K562 (cell line): Measurements from ENCODE around the gene GRB10. TPM values are rescaled to one million over a fixed set of nuclear protein-coding genes. Genes with fewer than 3 reads are reported as not detected.

Source experiments
- ATAC-seq: fragments of 200-7000 bp; cut with Tn5 transposase; 3 replicates; pipeline ENCODE4 v1.9.1; 2020; ENCODE audit warnings: moderate library complexity
- BruUV-seq: library from RNA; stranded (reverse); fragments of 400-500 nt; replicated peaks from 2 replicates; lab custom pipeline; 2021; lab: Mats Ljungman, UMichigan
- CTCF ChIA-PET: fragments of 300-600 bp; formaldehyde crosslinking; extraction: SDS; loops from one replicate; lab custom pipeline; 2021; ENCODE audit warnings: low intra/inter-chr PET ratio; lab: Yijun Ruan, JAX
- POLR2A ChIA-PET: fragments of 300-600, 350-650 bp; sonication (Branson Sonifier 250); formaldehyde crosslinking; extraction: SDS; loops from one replicate; lab custom pipeline; 2021; ENCODE audit warnings: antibody characterized with exemption, inconsistent platforms; lab: Yijun Ruan, JAX
- DNase-seq, 4 experiments: peaks; one replicate each; pipeline versions ENCODE4 v3.0.0 to v3.0.0-alpha.2; 2011 to 2018; ENCODE audit warnings: low spot score in 3 of 4, mixed read lengths in 3 of 4; ENCODE audit errors: extremely low read depth in 1 of 4
- FAIRE-seq: peaks from 2 replicates; lab custom pipeline; 2011; peaks lifted over from hg19 to GRCh38; lab: Jason Lieb, UNC
- H2AFZ ChIP-seq: 2 replicates; pipeline ENCODE4 v1.6.0; 2011; ENCODE audit warnings: low read depth, low read length, control low read depth, inconsistent platforms
- H3K27ac ChIP-seq: fragments of 200-600 bp; 3 replicates; pipeline ENCODE4 v1.8.0; 2011; ENCODE audit warnings: low read depth, mild to moderate bottlenecking, control low read depth, inconsistent platforms, low read length, moderate library complexity, mixed read lengths; ENCODE audit errors: extremely low read depth
- H3K27me3 ChIP-seq, 2 experiments: fragments of 300-600 bp in 1 of 2; 2 replicates in 1 of 2; 3 replicates in 1 of 2; pipeline versions ENCODE4 v1.6.0 to v1.8.0; 2011; ENCODE audit warnings: inconsistent platforms in 2 of 2, low read length in 2 of 2, mild to moderate bottlenecking in 1 of 2, mixed read lengths in 1 of 2, moderate library complexity in 1 of 2; ENCODE audit not compliant: control insufficient read depth in 2 of 2, insufficient read depth in 2 of 2
- H3K36me3 ChIP-seq: fragments of 300-600 bp; 3 replicates; pipeline ENCODE4 v1.8.0; 2011; ENCODE audit warnings: mild to moderate bottlenecking, low read length, inconsistent platforms; ENCODE audit not compliant: control insufficient read depth, insufficient read depth
- H3K4me1 ChIP-seq, 2 experiments: fragments of 200-600 bp in 1 of 2; replicated peaks in 1 of 2; 2 replicates in 1 of 2; 3 replicates in 1 of 2; pipeline versions ENCODE4 v1.5.1 to v1.8.0; 2011; ENCODE audit warnings: inconsistent platforms in 2 of 2, low read length in 2 of 2, mild to moderate bottlenecking in 1 of 2, mixed read lengths in 1 of 2, moderate library complexity in 1 of 2; ENCODE audit not compliant: control insufficient read depth in 2 of 2, insufficient read depth in 2 of 2
- H3K4me2 ChIP-seq: 2 replicates; pipeline ENCODE4 v1.6.1; 2011; ENCODE audit warnings: low read length, control low read depth, inconsistent platforms, mixed read lengths; ENCODE audit not compliant: insufficient read depth
- H3K4me3 ChIP-seq: fragments of 200-600 bp; sonication (generic), shearing (Covaris generic); 2 replicates; pipeline ENCODE4 v1.5.1; 2016; ENCODE audit warnings: control low read depth, inconsistent platforms
- H3K79me2 ChIP-seq: fragments of 200-600 bp; 3 replicates; pipeline ENCODE4 v1.8.0; 2011; ENCODE audit warnings: low read length, inconsistent platforms; ENCODE audit not compliant: control insufficient read depth, insufficient read depth
- H3K9ac ChIP-seq, 2 experiments: 2 replicates each; pipeline versions ENCODE4 v1.6.0 to v1.6.1; 2011; ENCODE audit warnings: low read depth in 2 of 2, low read length in 2 of 2, control low read depth in 1 of 2, inconsistent platforms in 1 of 2, mild to moderate bottlenecking in 1 of 2, mixed read lengths in 1 of 2; ENCODE audit not compliant: insufficient read depth in 1 of 2
- H3K9me1 ChIP-seq: one replicate; pipeline ENCODE4 v1.6.0; 2011; ENCODE audit warnings: inconsistent platforms, mild to moderate bottlenecking, low read length, moderate library complexity; ENCODE audit not compliant: control insufficient read depth, insufficient read depth
- H3K9me3 ChIP-seq: replicated peaks from 2 replicates; pipeline ENCODE4 v1.5.1; 2011; ENCODE audit warnings: low read depth, low read length, inconsistent platforms; ENCODE audit not compliant: control insufficient read depth, insufficient read depth
- H4K20me1 ChIP-seq: replicated peaks from 2 replicates; pipeline ENCODE4 v1.6.1; 2011; ENCODE audit warnings: low read length, inconsistent platforms, mixed read lengths; ENCODE audit not compliant: control insufficient read depth, insufficient read depth
- BACH1 ChIP-seq: fragments of 200-800 bp; sonication (Bioruptor generic); IDR thresholded peaks from 2 replicates; pipeline ENCODE4 v1.6.1; 2016; ENCODE audit warnings: missing genetic modification characterization, missing compliant biosample characterization
- C11orf30 ChIP-seq: fragments of 450-650 bp; IDR thresholded peaks from 2 replicates; pipeline ENCODE4 v1.6.1; 2016; ENCODE audit warnings: low read depth, mild to moderate bottlenecking
- CTBP1 ChIP-seq: fragments of 450-650 bp; IDR thresholded peaks from 2 replicates; pipeline ENCODE4 v1.6.1; 2016; ENCODE audit warnings: borderline replicate concordance
- MECOM ChIP-seq: fragments of 250-450 bp; sonication (Bioruptor Pico); IDR thresholded peaks from 2 replicates; pipeline ENCODE4 v1.8.0; 2022; ENCODE audit warnings: inconsistent platforms
- NR2C2 ChIP-seq, 2 experiments: fragments of 200-800 bp in 1 of 2; sonication (Bioruptor generic) in 1 of 2; sonication (generic) in 1 of 2; formaldehyde crosslinking in 1 of 2; IDR thresholded peaks; 2 replicates each; pipeline versions ENCODE4 v1.6.1 to v1.8.0; 2016 to 2022; ENCODE audit warnings: mild to moderate bottlenecking in 1 of 2, missing compliant biosample characterization in 1 of 2, missing genetic modification characterization in 1 of 2, missing genetic modification reagents in 1 of 2
- RBM25 ChIP-seq: fragments of 200-400 bp; formaldehyde crosslinking; IDR thresholded peaks from 2 replicates; pipeline ENCODE4 v1.6.1; 2018; ENCODE audit warnings: low read length, low read depth, moderate library complexity; ENCODE audit not compliant: severe bottlenecking
- TCF15 ChIP-seq: fragments of 250-450 bp; sonication (Bioruptor Pico); IDR thresholded peaks from 2 replicates; pipeline ENCODE4 v1.8.0; 2022; ENCODE audit warnings: moderate library complexity, mild to moderate bottlenecking, inconsistent platforms
- ZNF316 ChIP-seq: fragments of 450-650 bp; IDR thresholded peaks from 2 replicates; pipeline ENCODE4 v1.6.1; 2016
- ZNF696 ChIP-seq: fragments of 250-450 bp; sonication (Bioruptor Pico); conservative IDR thresholded peaks from 2 replicates; pipeline ENCODE4 v1.4.0; 2020; ENCODE audit warnings: mild to moderate bottlenecking, moderate library complexity
- WGBS: fragments of 100-300 bp; shearing (Covaris generic); methylation state at CpG from one replicate; pipeline ENCODE4 v1.1.6; 2016; ENCODE audit warnings: low coverage, mixed read lengths; ENCODE audit not compliant: insufficient coverage; ENCODE audit errors: missing lambda C conversion rate; 5-methylcytosine and 5-hydroxymethylcytosine counted together
- in situ Hi-C: fragments of 300-500 bp; cut with MboI; formaldehyde crosslinking; loops from 4 replicates; pipeline ENCODE4 v1.15.0; 2018; ENCODE audit warnings: inconsistent platforms, mixed read lengths
- intact Hi-C: fragments of 100-400 bp; cut with micrococcal nuclease; formaldehyde crosslinking; loops from 2 replicates; pipeline ENCODE4 v1.14.2; 2022
- polyA plus RNA-seq, 8 experiments: library from polyadenylated mRNA; depleted of rRNA in 4 of 8; stranded (reverse) in 5 of 8; unstranded in 3 of 8; fragments of >200 nt; fragmentation: Nextera tagmentation in 2 of 8; fragmentation: Illumina TruSeq in 1 of 8; extraction: Ambion mirVana in 2 of 8; extraction: Trizol in 1 of 8; gene quantifications; 2 replicates each; pipeline versions ENCODE4 v1.2.1 to v1.2.3, GENCODE V29; 2011 to 2014; ENCODE audit warnings: inconsistent platforms in 1 of 8, missing spikeins in 1 of 8
- total RNA-seq, 7 experiments: library from RNA; depleted of rRNA in 6 of 7; stranded (reverse); fragments of >200 nt in 6 of 7; fragmentation: Illumina TruSeq in 2 of 7; extraction: Trizol in 2 of 7; gene quantifications; 2 replicates each; pipeline versions ENCODE4 v1.2.1 to v1.2.3, GENCODE V29; 2011 to 2021; ENCODE audit warnings: low replicate concordance in 1 of 7
- TF ChIP-seq, protein P1 (sequence below): fragments of 250-450 bp; sonication (Bioruptor Pico); IDR thresholded peaks from 2 replicates; pipeline ENCODE4 v1.4.0; 2020; ENCODE audit warnings: mild to moderate bottlenecking, moderate library complexity
- TF ChIP-seq, protein P2 (sequence below), 2 experiments: IDR thresholded peaks in 1 of 2; conservative IDR thresholded peaks in 1 of 2; 2 replicates each; pipeline ENCODE4 v1.6.1; 2016; ENCODE audit warnings: low read depth in 2 of 2, mild to moderate bottlenecking in 1 of 2, missing compliant biosample characterization in 1 of 2, missing genetic modification characterization in 1 of 2, moderate library complexity in 1 of 2

GRB10 gene
- total and polyA plus RNA-seq, 9 of the 15 experiments (the other 6 are each of a cell fraction or from before 2014, with no cell fraction given), result 8.9 to 88.5 (median 40.7) TPM

DNA sequence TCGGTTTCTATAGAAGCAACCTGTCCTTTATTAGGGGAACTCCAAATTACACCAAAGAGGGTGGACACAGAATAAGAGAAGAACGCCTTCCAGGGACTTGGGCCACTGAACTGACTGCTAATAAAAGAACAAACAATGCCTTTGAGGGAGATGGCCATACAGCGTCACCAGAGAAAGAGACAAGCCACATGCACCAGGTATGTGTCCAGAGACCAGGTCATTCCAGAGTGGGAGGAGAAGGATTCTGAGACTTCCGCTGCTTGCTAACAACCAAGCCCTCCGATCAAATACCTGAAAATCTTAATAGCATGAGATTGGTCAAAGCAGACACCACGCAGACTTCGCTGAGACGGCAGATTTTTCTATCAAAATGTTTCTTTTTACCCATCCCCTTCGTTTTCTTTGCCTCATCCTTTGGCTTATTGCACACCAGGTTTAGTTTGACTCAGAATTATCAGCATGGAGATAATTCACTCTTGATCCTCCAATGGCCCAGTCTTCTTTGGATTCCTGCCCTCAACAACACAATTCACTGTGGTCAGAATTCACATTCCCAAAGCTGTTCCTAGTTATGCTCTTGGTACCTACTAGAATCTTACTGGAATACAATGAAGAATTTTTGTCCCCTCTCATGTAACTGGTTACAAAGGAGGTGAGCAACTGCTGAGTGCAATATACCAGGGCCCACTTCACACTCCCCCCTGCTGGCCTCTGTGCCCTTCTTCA is 130.1 kb downstream of the GRB10 start:
- CTCF ChIA-PET, result no interaction called here
- Histone ChIP-seq H3K79me2 (no peaks in the 10 kb centered on the region), H4K20me1 (no peaks in the 10 kb centered on the region; the same call in 1 of the 2 replicates), H3K27me3 (no peaks in the 10 kb centered on the region), H3K9ac (no peak overlapping the region), H3K9me1 (no peaks in the 10 kb centered on the region), H3K4me2 (no peak overlapping the region), H3K4me1 (no peaks in the 10 kb centered on the region), H3K4me3 (no peak overlapping the region), H3K27ac (no peak overlapping the region), H2AFZ (no peak overlapping the region), H3K9me3 (no peaks in the 10 kb centered on the region), H3K36me3 (peaks cover 7% of the 10 kb centered on the region)
- ATAC-seq, result no peak; the same call in 2 of the 3 replicates
- TF ChIP-seq, protein P1, sequence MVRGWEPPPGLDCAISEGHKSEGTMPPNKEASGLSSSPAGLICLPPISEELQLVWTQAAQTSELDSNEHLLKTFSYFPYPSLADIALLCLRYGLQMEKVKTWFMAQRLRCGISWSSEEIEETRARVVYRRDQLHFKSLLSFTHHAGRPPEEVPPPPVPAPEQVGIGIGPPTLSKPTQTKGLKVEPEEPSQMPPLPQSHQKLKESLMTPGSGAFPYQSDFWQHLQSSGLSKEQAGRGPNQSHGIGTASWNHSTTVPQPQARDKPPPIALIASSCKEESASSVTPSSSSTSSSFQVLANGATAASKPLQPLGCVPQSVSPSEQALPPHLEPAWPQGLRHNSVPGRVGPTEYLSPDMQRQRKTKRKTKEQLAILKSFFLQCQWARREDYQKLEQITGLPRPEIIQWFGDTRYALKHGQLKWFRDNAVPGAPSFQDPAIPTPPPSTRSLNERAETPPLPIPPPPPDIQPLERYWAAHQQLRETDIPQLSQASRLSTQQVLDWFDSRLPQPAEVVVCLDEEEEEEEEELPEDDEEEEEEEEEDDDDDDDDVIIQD, result no peak
- TF ChIP-seq C11orf30 (0 out of 2 replicates have a peak, but pooled peaks have one; percentile 21), TCF15 (CRISPR knock-in tag) (no peak), NR2C2 (CRISPR knock-in tag; IDR thresholded peaks at IDR 0.05) (no peak), NR2C2 (tag; IDR thresholded peaks at IDR 0.05) (no peak), ZNF316 (peak; percentile 55), MECOM (CRISPR knock-in tag) (no peak), BACH1 (tag) (no peak), RBM25 (no peak), CTBP1 (no peak), ZNF696 (CRISPR knock-in tag) (no peak)
- TF ChIP-seq, protein P2, sequence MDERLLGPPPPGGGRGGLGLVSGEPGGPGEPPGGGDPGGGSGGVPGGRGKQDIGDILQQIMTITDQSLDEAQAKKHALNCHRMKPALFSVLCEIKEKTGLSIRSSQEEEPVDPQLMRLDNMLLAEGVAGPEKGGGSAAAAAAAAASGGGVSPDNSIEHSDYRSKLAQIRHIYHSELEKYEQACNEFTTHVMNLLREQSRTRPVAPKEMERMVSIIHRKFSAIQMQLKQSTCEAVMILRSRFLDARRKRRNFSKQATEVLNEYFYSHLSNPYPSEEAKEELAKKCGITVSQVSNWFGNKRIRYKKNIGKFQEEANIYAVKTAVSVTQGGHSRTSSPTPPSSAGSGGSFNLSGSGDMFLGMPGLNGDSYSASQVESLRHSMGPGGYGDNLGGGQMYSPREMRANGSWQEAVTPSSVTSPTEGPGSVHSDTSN (CRISPR knock-in tag; IDR thresholded peaks at IDR 0.05; ENCODE audit: low read depth), result no peak
- TF ChIP-seq, protein P2 (tag; conservative IDR thresholded peaks at IDR 0.05; ENCODE audit: low read depth), result no peak
- POLR2A ChIA-PET, result no interaction called here
- WGBS, result 89% methylated on average over 9 of the region's 9 CpGs
- in situ Hi-C loops, result no loop called here
- no peak for FAIRE-seq
- intact Hi-C loops, result no loop called here
- no peak for DNase-seq
- BruUV-seq, result no TSS peak
